Right ventricle myocardium inferior (tissue), 1 donor: ENCODE results near the gene TH. TPM values are rescaled to one million over a fixed set of nuclear protein-coding genes. Genes with fewer than 3 reads are reported as not detected.

Experiments used
- ATAC-seq: fragments of 200-7000 bp; cut with Tn5 transposase; one replicate; pipeline ENCODE4 v1.9.1; 2020; ENCODE audit warnings: mild to moderate bottlenecking, moderate library complexity
- DNase-seq: peaks from one replicate; pipeline ENCODE4 v3.0.0; 2021; ENCODE audit errors: missing footprints
- intact Hi-C: fragments of 100-400 bp; cut with DNase I; formaldehyde crosslinking; loops from one replicate; pipeline ENCODE4 v1.11.0; 2022
- long read RNA-seq: library from polyadenylated mRNA; unstranded; transcript quantifications from one replicate; pipeline ENCODE4 v2.0.0, GENCODE V29; 2021
- total RNA-seq: library from RNA; stranded (reverse); fragmentation: NEBNext Ultra II Directional; extraction: Animal tissue kit (Norgen Biotek cat#: 25700); gene quantifications from one replicate; pipeline ENCODE4 v1.2.1, GENCODE V29; 2021
- donor health status: DM: no; HTN: yes; CAD: no; lungs with severe emphysema.

Gene TH
- not detected for total RNA-seq
- long read RNA-seq, result 0 reads

DNA sequence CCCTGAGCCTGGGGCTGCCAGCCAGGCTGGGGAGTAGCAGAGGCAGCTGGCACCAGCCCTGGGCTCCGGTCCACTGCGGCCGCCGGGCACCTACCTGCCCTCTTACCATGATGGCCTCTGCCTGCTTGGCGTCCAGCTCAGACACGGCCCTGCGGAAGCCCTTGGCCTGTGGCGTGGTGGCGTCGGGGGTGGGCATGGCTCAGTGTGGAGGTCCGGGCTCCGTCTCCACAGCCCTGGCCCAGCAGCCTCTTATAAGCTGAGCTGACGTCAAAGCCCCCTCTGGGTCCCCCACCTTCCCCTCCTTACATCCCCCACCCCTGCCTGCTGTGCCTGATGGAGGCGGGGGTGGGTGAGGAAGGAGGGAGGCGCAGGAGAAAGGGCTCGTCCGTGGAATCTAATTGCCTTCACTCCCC, at the start of gene TH:
TSS of gene TH (minus strand) at position 225 of the 413 bp plus-strand sequence. CDS start at position 196, 29 bp downstream.
- DNase-seq (no peak), ATAC-seq (no peak)
- intact Hi-C loops, result no loop called here

DNA sequence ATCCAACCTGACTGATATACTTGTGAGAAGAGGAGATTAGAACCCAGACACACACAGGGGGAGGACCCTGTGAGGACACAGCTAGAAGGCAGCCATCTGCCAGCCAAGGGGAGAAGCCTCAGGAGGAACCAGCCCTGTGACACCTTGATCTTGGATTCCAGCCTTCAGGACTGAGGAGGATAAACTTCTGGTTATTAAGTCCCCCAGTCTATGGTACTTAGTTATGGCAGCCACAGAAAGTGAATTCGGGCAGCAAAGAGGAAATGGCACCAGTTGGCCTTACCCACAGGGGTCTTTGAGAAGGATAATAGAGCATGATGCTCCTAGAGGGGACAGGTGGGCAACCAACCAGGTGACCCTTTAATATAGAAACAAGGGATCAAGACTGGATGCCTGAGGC, 49.4 kb upstream of the TH start:
- no peak for DNase-seq
- ATAC-seq, result no peak
- intact Hi-C loops, result no loop called here

DNA sequence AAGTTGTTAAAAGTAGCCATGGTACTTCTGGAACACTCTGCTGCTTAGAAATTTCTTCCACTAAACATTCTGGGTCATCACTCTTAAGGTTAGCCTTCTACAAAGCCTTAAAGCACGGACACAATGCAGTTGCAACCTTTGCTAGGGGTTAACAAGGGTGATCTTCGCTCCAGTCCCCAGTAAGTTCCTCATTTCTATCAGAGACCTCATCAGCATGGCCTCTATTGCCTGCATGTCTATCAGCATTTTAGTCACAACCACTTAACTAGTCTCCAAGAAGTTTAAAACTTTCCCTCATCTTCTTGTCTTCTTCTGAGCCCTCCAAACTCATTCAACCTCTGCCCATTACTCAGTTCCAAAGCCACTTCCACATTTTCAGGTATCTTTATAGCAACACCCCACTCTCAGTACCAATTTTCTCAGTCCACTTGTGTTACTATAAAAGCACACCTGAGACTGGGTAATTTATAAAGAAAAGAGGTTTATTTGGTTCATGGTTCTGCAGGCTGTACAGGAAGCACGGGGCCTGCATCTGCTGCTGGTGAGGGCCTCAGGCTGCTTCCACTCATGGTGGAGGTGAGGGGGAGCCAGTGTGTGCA, 48.7 kb upstream of the TH start:
- intact Hi-C loops, result no loop called here
- ATAC-seq (no peak), DNase-seq (no peak)

DNA sequence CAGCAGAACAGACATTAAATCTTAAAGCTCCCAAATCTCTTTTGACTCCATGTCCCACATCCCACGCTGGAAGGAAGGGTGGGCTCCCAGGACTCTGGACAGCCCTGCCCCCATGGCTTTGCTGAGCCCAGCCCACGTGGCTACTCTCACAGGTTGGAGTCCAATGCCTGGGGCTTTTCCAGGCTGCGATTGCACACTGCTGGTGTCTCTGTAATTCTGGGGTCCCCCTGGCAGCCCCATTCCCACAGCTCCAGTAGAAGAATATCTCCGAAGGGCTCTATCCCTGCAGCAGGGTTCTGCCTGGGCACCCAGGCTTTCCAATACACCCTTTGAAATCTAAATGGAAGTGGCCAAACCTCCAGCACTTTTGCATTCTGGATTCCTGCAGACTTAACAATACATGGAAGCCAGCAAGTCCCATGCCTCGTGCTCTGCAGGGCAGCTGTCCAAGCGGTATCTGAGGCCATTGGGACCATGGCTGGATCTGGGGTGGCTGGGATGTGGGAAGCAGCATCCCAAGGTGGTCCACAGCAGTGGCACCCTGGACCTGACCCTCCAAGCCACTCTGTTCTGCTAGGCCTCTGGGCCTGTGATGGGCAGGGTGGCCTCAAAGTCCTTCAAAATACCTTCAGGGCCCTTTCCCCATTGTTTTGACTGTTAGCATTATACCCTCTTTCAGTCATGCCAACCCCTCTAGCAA, 47.9 kb upstream of the TH start:
- no peak for ATAC-seq
- intact Hi-C loops, result no loop called here
- DNase-seq, result no peak

DNA sequence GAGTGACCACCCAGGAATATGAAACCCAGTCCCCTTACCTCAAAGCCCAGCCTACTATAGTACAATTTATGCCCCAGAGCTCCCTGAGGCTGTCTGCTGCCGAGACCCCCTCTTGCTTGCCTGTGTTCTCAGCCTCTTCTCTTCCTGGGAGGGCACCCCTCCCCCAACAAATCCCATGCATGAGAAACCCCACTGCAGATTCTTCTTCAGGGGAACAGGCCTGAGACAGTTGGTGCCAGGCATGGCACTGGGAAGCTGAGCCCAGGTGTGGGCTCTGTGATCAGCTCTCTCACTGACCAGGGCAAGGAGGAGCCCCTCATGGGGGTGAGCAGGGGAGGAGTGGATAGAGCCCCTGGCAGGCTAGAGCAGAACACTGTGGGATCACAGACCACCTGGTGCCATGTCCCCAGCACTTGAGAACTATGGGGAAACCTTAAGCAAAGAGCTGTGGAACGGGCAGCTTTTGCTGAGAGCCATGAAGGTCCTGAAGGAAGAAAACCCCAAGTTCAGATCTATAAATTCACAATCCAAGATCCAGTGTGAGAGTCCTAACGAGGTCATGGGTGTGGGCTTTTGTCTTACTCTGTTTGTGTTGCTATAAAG, 46.5 kb upstream of the TH start:
- intact Hi-C loops, result no loop called here
- ATAC-seq (no peak), DNase-seq (no peak)

DNA sequence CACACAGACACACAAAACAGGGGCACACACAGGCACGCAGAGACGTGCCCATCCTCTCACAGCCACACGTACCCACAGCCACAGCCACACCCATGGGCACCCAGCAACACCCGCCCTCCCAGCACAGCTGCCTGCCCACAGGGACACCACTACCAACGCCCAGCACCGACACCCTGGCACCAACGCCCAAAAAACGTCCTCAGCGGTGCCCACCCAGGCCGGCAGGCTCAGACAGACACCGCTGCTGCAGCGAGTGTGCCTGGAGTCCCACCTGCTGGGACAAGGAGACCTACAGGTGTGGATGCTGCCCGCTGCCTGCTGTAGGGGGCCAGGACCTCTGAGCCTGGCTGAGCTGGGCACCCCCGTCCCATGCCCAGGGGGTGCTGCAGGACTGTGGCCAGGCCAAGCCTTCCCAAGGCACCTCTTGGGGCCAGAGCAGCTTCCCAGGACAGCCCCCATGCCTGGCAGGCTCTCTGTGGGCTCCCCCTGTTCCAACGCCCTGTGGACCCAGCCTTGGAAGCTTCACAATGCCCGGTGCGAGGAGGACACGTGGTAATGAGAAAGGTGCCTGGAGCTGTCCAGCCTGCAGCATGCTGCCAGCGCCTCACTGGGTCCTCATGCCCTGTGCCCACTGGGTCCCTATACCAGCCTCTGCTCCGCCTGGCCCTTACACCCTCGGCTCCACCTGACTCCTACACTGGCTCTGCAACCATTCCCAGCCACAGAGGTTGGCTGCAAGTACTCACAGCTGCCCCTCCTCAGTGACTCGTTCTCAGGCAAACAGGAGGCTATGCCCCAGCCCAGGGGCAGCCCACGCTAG, 45.8 kb upstream of the TH start:
- DNase-seq (peak; percentile 49), ATAC-seq (no peak)
- intact Hi-C loops, result no loop called here

DNA sequence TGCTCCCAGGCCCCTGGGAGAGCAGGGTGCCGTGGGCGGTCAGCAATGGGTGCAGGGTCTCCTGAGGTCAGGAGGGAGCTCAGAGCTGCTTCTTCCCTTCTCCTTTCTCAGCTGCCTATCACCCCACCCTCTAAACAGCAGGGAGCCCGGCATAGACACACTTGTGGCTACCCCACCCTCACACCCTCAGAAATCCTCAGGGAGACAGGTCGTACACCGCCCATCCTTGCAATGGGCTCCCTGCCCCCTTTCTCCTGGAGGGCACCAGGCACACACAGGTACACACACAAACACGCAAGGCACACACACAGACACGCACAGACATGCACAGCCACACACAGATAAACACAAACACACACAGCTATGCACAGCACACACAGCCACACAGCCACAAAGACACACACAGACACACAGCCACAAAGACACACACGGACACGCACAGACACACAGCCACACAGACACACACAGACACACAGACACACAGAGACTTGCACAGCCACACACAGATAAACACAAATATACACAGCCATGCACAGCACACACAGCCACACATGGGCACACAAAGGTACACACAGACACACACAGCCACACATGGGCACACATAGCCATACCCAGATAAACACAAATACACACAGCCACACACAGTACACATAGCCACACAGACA, 44.9 kb upstream of the TH start:
- intact Hi-C loops, result no loop called here
- ATAC-seq, result no peak
- DNase-seq, result no peak

DNA sequence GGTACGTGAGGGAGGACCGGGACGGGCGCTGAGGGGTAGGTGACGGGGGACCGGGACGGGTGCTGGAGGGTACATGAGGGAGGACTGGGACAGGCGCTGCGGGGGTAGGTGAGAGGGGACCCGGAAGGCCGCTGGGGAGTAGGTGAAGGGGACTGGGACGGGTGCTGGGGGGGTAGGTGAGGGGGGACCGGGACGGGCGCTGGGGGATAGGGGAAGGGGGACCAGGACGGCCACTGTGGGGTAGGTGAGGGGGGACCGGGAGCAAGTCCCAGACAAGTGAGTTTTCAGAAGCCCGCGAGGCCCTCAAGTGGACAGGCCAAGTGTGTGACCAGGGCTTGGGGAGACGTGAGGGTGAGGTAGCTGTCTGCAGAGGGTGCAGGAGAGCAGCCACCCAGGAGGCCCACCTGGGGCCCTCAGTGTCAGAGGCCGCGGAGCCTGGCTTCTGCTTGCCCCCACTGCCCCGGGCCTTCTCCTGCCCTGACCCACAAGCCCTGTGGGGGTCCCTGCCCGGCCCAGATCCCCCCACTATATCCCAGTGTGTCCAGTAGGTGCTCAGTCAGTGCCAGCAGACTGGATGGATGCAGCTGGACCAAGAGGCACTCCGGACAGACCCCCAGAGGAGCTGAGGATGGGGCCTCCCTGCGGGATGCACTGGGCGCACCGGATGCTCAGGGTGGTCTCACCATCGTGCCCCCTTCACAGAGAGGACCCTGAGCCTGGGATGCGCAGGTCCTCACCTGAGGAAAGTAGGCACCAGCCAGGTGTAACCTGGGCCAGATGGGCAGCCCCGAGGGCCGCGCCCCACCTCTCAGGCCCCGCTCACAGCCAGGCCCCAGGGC, 44.2 kb upstream of the TH start:
- DNase-seq (peak; percentile 54), ATAC-seq (no peak)
- intact Hi-C loops, result no loop called here

DNA sequence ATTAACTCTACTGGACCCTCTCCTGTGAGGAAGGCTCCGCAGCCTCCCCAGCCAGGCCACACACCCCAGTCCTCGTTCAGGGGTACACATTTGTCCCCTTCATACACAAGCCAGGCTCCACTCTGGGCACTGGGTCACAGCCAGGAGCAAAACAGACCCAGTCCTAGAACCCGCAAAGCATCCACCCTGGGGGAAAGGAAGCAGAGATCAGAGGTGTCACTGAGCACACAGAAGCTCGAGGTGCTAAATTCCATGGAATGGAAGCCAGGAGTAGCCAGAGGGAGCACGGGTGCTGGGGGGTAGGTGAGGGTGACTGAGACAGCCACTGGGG, 43.6 kb upstream of the TH start:
- DNase-seq (no peak), ATAC-seq (no peak)
- intact Hi-C loops, result no loop called here

DNA sequence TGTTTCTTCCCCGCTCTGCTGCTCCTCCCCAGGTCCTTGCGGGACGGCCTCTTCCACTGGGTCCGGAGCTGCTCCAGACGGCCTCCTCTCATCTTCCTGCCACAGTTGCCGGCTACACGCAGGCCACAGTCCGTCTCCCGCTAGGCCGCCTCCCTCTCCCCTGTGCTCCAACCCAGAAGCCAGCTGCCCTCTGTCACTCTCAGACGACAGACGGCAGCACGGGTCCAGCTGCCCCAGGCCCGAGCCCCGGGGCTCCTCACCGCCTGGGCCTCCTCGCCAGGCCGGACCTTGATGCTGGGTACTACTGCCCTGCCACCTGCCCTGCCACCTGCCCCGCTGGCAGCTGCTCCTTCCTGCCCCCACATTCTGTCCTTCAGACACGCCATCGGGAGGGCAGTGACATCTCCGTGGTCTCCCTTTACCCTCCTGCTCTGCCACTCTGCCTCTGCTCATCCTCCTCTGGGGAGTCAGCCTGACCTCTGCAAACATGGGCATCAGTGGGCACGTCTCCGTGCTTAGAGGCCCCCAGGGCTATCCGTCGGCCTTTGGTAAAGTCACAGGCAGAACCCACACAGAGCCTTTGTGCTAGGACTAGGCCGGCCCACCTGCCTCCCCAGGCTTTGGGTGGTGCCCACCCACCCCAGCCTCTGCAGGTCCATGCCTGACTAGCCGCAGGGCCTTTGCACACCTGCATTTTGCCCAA, 43.1 kb upstream of the TH start:
- DNase-seq (peak; percentile 60), ATAC-seq (no peak)
- intact Hi-C loops, result no loop called here

DNA sequence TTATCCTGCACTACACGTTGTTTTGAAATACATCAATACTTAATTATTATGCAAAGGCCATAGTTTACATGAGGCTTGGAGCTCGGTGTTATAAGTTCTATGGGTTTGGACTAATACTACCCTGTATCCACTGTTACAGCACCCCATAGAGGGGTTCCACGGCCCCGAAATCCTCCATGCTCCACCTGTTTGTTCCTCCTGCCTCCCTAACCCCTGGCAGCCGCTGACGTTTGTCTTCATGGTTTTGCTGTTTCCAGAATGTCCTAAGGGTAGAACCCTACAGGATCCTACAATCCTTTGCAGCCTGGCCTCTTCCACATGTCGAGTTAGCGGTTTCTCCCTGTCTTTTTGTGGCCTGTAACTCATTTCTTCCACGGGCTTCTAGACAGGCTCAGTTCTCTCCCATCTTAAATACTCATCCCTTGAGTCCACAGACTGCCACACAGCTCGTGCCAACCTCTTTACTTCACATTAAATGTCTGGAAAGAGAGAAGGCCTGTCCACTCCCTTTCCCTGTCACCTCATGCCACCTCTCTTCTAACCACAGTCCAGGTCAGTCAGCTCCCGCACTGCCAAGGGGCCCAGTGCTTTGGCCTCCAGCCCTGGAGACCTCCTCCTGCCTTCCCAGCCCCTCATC, 42.4 kb upstream of the TH start:
- ATAC-seq (no peak), DNase-seq (no peak)
- intact Hi-C loops, result no loop called here

DNA sequence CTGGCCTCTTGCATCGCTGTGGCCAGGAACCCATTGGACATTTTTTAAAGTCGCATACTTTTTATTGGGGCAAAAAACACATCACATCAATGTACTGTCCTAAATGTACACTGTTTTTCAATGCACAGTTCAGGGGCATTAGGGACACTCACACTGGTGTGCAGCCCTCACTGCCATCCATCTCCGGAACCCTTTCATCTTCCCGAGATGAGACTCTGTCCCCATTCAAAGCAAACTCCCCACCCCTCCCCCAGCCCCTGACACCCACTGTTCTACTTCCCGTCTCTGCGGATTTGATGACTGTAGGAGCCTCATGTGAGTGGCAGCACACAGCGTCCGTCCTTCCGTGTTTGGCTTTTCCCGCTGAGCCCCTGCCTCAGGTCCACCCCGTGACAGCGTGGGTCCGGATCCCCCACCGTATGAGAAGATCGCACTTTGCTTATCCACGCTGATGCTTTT, 41.8 kb upstream of the TH start:
- intact Hi-C loops, result no loop called here
- DNase-seq (no peak), ATAC-seq (no peak)

DNA sequence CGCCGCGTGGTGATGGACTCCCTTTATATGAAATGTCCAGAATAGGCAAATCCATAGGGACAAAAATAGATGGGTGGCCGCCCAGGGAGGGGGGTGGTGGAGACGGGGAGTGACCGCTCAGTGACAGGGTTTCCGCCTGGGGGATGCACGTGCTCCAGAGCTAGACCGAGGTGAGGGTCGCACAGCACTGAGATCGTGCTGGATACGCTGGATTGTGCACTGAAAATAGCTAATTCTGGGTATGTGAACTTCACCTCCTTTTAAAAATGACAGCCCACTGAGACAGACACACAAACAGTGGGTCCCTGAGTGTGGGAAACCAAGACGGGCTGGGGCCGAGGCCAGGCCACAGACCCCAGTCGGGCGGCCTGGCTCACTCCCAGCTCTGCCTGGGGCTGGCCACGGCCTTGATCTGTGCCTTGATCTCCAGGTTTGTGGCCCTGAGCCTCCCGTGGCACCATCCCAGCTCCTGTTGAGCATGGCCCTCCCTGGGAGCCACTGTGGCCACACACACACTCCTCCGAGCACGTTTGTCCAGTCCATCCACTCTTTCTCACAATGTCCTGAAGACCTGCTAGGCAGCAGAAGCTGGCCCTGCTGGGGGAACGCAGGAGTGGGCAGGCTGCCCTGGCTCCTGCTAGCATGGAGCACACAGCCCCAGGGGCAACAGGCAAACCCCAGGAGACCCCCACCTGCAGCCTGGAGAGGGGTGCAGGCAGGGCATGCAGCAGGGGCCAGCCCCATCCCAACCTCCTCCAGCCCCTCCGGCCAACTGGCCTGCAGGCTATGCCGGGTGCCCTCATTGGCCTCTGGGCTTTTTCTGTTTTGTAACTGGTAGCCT, 41.0 kb upstream of the TH start:
- DNase-seq, result no peak
- intact Hi-C loops, result no loop called here

DNA sequence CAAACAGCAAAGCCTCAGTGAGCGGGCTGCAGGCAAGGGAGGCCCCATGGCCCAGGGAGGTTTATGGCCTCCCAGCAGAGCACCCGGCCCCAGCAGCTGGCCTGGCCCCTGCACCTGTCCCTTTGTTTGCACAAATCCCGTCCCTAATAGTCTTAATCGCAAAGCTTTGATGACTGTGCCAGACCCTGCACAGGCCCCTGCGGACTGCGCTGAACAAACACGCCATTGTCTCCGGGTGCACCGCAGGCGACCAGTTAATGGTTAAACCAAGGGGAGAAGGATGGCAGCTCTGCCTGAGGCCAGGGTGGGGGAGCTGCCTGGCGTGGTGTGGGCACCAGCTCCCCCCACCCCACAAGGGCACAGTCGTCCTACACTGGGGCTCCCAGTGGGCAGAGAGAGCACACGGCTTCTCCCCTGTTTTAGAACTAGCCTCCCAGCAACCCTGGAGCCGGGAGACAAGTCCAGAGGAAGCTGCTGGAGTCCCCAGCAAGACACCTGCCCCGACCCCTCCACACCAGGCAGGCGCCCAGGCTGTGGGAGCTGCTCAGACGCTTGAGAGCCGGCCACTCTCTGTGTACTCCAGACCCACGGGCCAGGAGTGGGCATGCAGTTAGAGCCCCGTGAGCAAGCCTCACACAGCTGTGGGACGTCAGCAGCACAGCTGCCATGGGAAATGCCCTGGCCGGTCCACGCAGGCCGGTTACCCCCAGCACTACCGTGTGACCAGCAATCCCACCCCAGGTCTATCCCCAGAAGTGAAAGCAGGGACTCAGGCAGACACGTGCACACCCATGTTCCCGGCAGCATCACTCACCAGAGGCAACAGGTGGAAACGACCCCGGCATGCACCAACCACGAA, 39.7 kb upstream of the TH start:
- DNase-seq (no peak), ATAC-seq (no peak)
- intact Hi-C loops, result no loop called here

More for the DNA sequence above, 41.0 kb upstream of the TH start:
- ATAC-seq, result no peak

DNA sequence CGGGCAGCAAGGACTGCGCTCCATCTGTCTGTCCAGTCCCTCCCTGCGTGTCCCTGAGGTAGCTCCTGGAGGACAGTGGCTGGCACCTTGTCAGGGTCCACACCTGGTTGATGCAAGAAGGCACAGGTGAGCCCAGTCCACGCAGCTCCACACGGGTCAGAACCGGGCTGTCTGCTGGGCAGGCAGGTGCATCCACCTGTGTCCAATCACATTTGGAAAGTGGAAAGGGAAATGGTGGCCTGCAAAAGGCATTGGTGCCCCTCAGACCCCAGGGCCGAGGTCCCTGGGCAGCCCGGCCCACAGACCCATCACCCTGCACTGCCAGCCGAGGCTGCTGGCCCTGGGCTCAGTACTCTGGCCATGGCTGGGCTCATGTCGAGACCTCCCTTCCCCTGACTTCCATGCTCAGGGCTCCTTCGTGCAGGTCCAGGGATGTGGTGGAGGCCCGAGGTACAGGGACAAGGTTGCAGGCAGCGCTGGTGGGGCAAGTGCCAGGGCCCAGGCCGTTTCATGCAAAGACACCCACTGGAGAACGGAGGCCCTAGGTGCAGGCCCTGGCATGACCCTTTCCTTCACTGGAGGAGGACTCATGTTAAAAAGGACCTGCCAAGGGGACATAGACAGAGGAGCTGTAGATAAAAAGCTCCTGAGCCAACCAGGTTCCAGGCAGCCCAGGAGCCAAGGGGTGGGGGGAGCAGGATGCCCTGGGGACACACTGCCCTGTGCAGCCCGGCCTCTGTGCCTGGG, 38.9 kb upstream of the TH start:
- no peak for ATAC-seq
- intact Hi-C loops, result no loop called here
- DNase-seq, result no peak
